Natural killer cell (primary cell): Measurements from ENCODE around the gene PTPN4. TPM values are rescaled to one million over a fixed set of nuclear protein-coding genes. Genes with fewer than 3 reads are reported as not detected.

Experiments used
- ATAC-seq, 3 donors: fragments of 150-1000 bp in 2 of 3; fragments of 200-7000 bp in 1 of 3; cut with Tn5 transposase; 1 replicate in 1 of 3; 2 replicates in 2 of 3; pipeline ENCODE4 v1.10.0; 2021; ENCODE audit warnings: mild to moderate bottlenecking in 2 of 3, moderate library complexity in 2 of 3
- DNase-seq, 2 donors: peaks; one replicate each; pipeline versions ENCODE4 v3.0.0 to v3.0.0-alpha.2; 2013 to 2021; ENCODE audit warnings: mixed read lengths in 1 of 2
- H3K27ac ChIP-seq: one replicate; pipeline ENCODE4 v1.5.1; 2013; ENCODE audit warnings: mild to moderate bottlenecking, low read length
- H3K27me3 ChIP-seq: one replicate; pipeline ENCODE4 v1.6.1; 2013; ENCODE audit warnings: low read length; ENCODE audit not compliant: control insufficient read depth, insufficient read depth
- H3K36me3 ChIP-seq: one replicate; pipeline ENCODE4 v1.6.1; 2013; ENCODE audit warnings: low read length; ENCODE audit not compliant: control insufficient read depth, insufficient read depth
- H3K4me1 ChIP-seq: one replicate; pipeline ENCODE4 v1.6.1; 2013; ENCODE audit warnings: low read length; ENCODE audit not compliant: control insufficient read depth, insufficient read depth
- H3K4me3 ChIP-seq: one replicate; pipeline ENCODE4 v1.5.1; 2013; ENCODE audit warnings: low read length
- H3K9me3 ChIP-seq: one replicate; pipeline ENCODE4 v1.6.1; 2013; ENCODE audit warnings: low read length; ENCODE audit not compliant: control insufficient read depth, insufficient read depth
- H3K27ac Mint-ChIP-seq, 2 donors: one replicate each; pipeline ENCODE4 v1.8.0; 2022; ENCODE audit warnings: mild to moderate bottlenecking in 2 of 2, mixed read lengths in 2 of 2, moderate library complexity in 1 of 2
- H3K27me3 Mint-ChIP-seq, 2 donors: one replicate each; pipeline ENCODE4 v1.8.0; 2022; ENCODE audit warnings: low read depth in 2 of 2, mixed read lengths in 2 of 2
- H3K36me3 Mint-ChIP-seq: one replicate; pipeline ENCODE4 v1.8.0; 2022; ENCODE audit warnings: mixed read lengths
- H3K4me1 Mint-ChIP-seq, 2 donors: one replicate each; pipeline ENCODE4 v1.8.0; 2022; ENCODE audit warnings: mixed read lengths in 2 of 2
- H3K4me3 Mint-ChIP-seq: one replicate; pipeline ENCODE4 v1.8.0; 2022; ENCODE audit warnings: mild to moderate bottlenecking, moderate library complexity, mixed read lengths
- H3K9me3 Mint-ChIP-seq, 2 donors: one replicate each; pipeline ENCODE4 v1.8.0; 2022; ENCODE audit warnings: mixed read lengths in 2 of 2
- CTCF ChIP-seq: fragments of 200-600 bp; IDR thresholded peaks from one replicate; pipeline ENCODE4 v1.8.0; 2022; ENCODE audit warnings: antibody characterized with exemption
- WGBS: methylation state at CpG from one replicate; pipeline ENCODE4 v1.1.7; 2013; ENCODE audit warnings: missing lambda C conversion rate; ENCODE audit not compliant: insufficient coverage; 5-methylcytosine and 5-hydroxymethylcytosine counted together
- intact Hi-C: fragments of 100-400 bp; cut with micrococcal nuclease; formaldehyde crosslinking; loops from one replicate; pipeline ENCODE4 v1.14.2; 2022
- total RNA-seq, 4 donors: library from RNA; stranded (reverse); fragments of 120-200 nt in 1 of 4; gene quantifications; one replicate each; pipeline versions ENCODE4 v1.2.3 to v1.2.4, GENCODE V29; 2013 to 2022

Gene PTPN4
- total RNA-seq, 3 donors from 2014 or later (not counting 1 experiment from before 2014, with no cell fraction given), result 265 to 347 (median 283) TPM

- intact Hi-C loops, result no loop called here
- Mint-ChIP-seq H3K27ac (peak overlapping the region in 1 of 2 donors; percentile 1), H3K4me3 (no peak overlapping the region), H3K9me3 (no peaks in the 10 kb centered on the region), H3K27me3 (no peaks in the 10 kb centered on the region), H3K36me3 (no peaks in the 10 kb centered on the region), H3K4me1 (peaks cover 48 to 49% of the 10 kb centered on the region in 2 donors)
- no peak for TF ChIP-seq CTCF
- H3K36me3 ChIP-seq, result no peaks in the 10 kb centered on the region
- H3K4me1 ChIP-seq, result peaks cover 1% of the 10 kb centered on the region
- ATAC-seq (no peak), DNase-seq (no peak)
- WGBS, result 86% methylated on average over 5 of the region's 5 CpGs
- H3K9me3 ChIP-seq, result no peaks in the 10 kb centered on the region
- no peak overlapping the region for H3K4me3 ChIP-seq
- H3K27me3 ChIP-seq, result no peaks in the 10 kb centered on the region
- H3K27ac ChIP-seq, result no peak overlapping the region
Measured at GRCh38 chr2:119765433-119766002, 5.8 kb downstream of the PTPN4 start.

GRCh38 chr2:119766944-119767343 lies 7.2 kb downstream of the PTPN4 start:
- H3K4me1 Mint-ChIP-seq, result peaks cover 45 to 50% of the 10 kb centered on the region in 2 donors
- H3K4me3 Mint-ChIP-seq, result no peak overlapping the region
- H3K4me1 ChIP-seq, result no peaks in the 10 kb centered on the region
- no peaks in the 10 kb centered on the region for H3K9me3 ChIP-seq
- TF ChIP-seq CTCF, result no peak
- H3K9me3 Mint-ChIP-seq, result no peaks in the 10 kb centered on the region
- H3K4me3 ChIP-seq, result no peak overlapping the region
- H3K36me3 Mint-ChIP-seq, result no peaks in the 10 kb centered on the region
- WGBS, result 97% methylated on average over 5 of the region's 5 CpGs
- H3K36me3 ChIP-seq, result no peaks in the 10 kb centered on the region
- no peaks in the 10 kb centered on the region for H3K27me3 Mint-ChIP-seq
- no peaks in the 10 kb centered on the region for H3K27me3 ChIP-seq
- no peak overlapping the region for H3K27ac Mint-ChIP-seq
- H3K27ac ChIP-seq, result no peak overlapping the region
- no peak for ATAC-seq
- intact Hi-C loops, result no loop called here
- DNase-seq, result no peak

- Histone ChIP-seq H3K9me3 (no peaks in the 10 kb centered on the region), H3K36me3 (no peaks in the 10 kb centered on the region), H3K27ac (no peak overlapping the region), H3K27me3 (no peaks in the 10 kb centered on the region), H3K4me1 (no peaks in the 10 kb centered on the region), H3K4me3 (no peak overlapping the region)
- no peaks in the 10 kb centered on the region for H3K9me3 Mint-ChIP-seq
- peaks cover 31 to 38% of the 10 kb centered on the region in 2 donors for H3K4me1 Mint-ChIP-seq
- no peak overlapping the region for H3K27ac Mint-ChIP-seq
- intact Hi-C loops, result no loop called here
- no peaks in the 10 kb centered on the region for H3K27me3 Mint-ChIP-seq
- H3K4me3 Mint-ChIP-seq, result no peak overlapping the region
- WGBS, result 92% methylated on average over 1 of the region's 1 CpG
- no peaks in the 10 kb centered on the region for H3K36me3 Mint-ChIP-seq
- DNase-seq (no peak), ATAC-seq (no peak)
- TF ChIP-seq CTCF, result no peak
Measured at GRCh38 chr2:119768742-119769141, 9.0 kb downstream of the PTPN4 start.

DNA sequence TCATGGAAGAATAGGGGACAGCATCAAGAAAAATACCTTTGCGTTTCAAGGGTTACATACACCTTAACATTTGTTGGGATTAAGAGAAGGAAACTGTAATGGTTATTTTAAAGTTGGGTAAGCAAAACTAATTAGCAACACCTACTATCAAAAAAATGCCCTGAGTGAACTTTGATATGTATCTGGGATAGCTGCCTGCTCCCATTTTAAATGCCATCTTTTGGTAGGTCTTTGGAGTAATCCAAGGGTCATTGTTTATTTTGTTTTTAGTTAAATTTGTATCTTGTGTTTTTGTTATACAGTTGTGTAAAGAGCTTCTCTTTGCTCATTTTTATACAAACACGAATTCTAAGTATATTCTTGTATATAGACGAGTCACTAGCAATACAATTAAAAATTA lies 9.9 kb downstream of the PTPN4 start:
- no peaks in the 10 kb centered on the region for H3K27me3 ChIP-seq
- H3K36me3 ChIP-seq, result no peaks in the 10 kb centered on the region
- H3K4me3 Mint-ChIP-seq, result no peak overlapping the region
- WGBS, result 100% methylated on average over 1 of the region's 3 CpGs
- H3K4me3 ChIP-seq, result no peak overlapping the region
- no peaks in the 10 kb centered on the region for H3K36me3 Mint-ChIP-seq
- intact Hi-C loops, result no loop called here
- no peak for TF ChIP-seq CTCF
- H3K27ac ChIP-seq, result no peak overlapping the region
- no peaks in the 10 kb centered on the region for H3K27me3 Mint-ChIP-seq
- no peaks in the 10 kb centered on the region for H3K9me3 ChIP-seq
- no peak for DNase-seq
- H3K9me3 Mint-ChIP-seq, result no peaks in the 10 kb centered on the region
- H3K4me1 ChIP-seq, result no peaks in the 10 kb centered on the region
- no peak for ATAC-seq
- peaks cover 30 to 37% of the 10 kb centered on the region in 2 donors for H3K4me1 Mint-ChIP-seq
- H3K27ac Mint-ChIP-seq, result no peak overlapping the region
